ENCODE measurements around the gene CDIP1.
"Not testable (repeated sequence)": the region's sequence is repeated elsewhere in the genome, so short reads cannot be mapped to it uniquely, and the experiment has no call there.

Gene CDIP1

GRCh38 chr16:4576008-4576407 is 37.4 kb upstream of the CDIP1 start:
- Histone ChIP-seq H3K36me3 (replicated peaks) (no peaks in the 10 kb centered on the region), H3K27ac (no peak overlapping the region), H3K4me3 (ENCODE audit: low read depth, low read length) (no peak overlapping the region), H3K27me3 (replicated peaks) (no peaks in the 10 kb centered on the region)
- in situ Hi-C loops (cut with HindIII; ENCODE audit: low pct_ligation_motif_present, low sequenced_read_pairs), result no loop called here
- DNase-seq, result no peak
- TF ChIP-seq CTCF (IDR thresholded peaks at IDR 0.05; ENCODE audit: low read depth, low read length, missing control alignments), result no peak

- no peak overlapping the region for H3K4me3 ChIP-seq (ENCODE audit: low read depth, low read length)
- H3K36me3 ChIP-seq (replicated peaks), result no peaks in the 10 kb centered on the region
- no peak overlapping the region for H3K27ac ChIP-seq
- H3K27me3 ChIP-seq (replicated peaks), result no peaks in the 10 kb centered on the region
- TF ChIP-seq CTCF (IDR thresholded peaks at IDR 0.05; ENCODE audit: low read depth, low read length, missing control alignments), result no peak
- in situ Hi-C loops (cut with HindIII; ENCODE audit: low pct_ligation_motif_present, low sequenced_read_pairs), result no loop called here
- DNase-seq, result no peak
These were observed 36.5 kb upstream of the CDIP1 start for GRCh38 chr16:4574919-4575705.

GRCh38 chr16:4573926-4574325 is 35.4 kb upstream of the CDIP1 start:
- H3K36me3 ChIP-seq (replicated peaks); H3K4me3 ChIP-seq (ENCODE audit: low read depth, low read length); H3K27ac ChIP-seq; DNase-seq; in situ Hi-C loops (cut with HindIII; ENCODE audit: low pct_ligation_motif_present, low sequenced_read_pairs); H3K27me3 ChIP-seq (replicated peaks): not testable (repeated sequence)

- in situ Hi-C loops (cut with HindIII; ENCODE audit: low pct_ligation_motif_present, low sequenced_read_pairs), result no loop called here
- no peak for DNase-seq
- no peak for TF ChIP-seq CTCF (IDR thresholded peaks at IDR 0.05; ENCODE audit: low read depth, low read length, missing control alignments)
- no peak overlapping the region for H3K27ac ChIP-seq
- no peaks in the 10 kb centered on the region for H3K36me3 ChIP-seq (replicated peaks)
- H3K4me3 ChIP-seq (ENCODE audit: low read depth, low read length), result no peak overlapping the region
- H3K27me3 ChIP-seq (replicated peaks), result no peaks in the 10 kb centered on the region
These were observed 34.1 kb upstream of the CDIP1 start for GRCh38 chr16:4572715-4573114.

- H3K4me3 ChIP-seq (ENCODE audit: low read depth, low read length), result no peak overlapping the region
- no peak for DNase-seq
- H3K27me3 ChIP-seq (replicated peaks), result no peaks in the 10 kb centered on the region
- no peak for TF ChIP-seq CTCF (IDR thresholded peaks at IDR 0.05; ENCODE audit: low read depth, low read length, missing control alignments)
- H3K36me3 ChIP-seq (replicated peaks), result no peaks in the 10 kb centered on the region
- no peak overlapping the region for H3K27ac ChIP-seq
- in situ Hi-C loops (cut with HindIII; ENCODE audit: low pct_ligation_motif_present, low sequenced_read_pairs), result no loop called here
These were observed 32.2 kb upstream of the CDIP1 start for GRCh38 chr16:4570688-4571321.

- H3K4me3 ChIP-seq (ENCODE audit: low read depth, low read length), result no peak overlapping the region
- H3K36me3 ChIP-seq (replicated peaks), result no peaks in the 10 kb centered on the region
- in situ Hi-C loops (cut with HindIII; ENCODE audit: low pct_ligation_motif_present, low sequenced_read_pairs), result no loop called here
- H3K27me3 ChIP-seq (replicated peaks), result no peaks in the 10 kb centered on the region
- no peak for TF ChIP-seq CTCF (IDR thresholded peaks at IDR 0.05; ENCODE audit: low read depth, low read length, missing control alignments)
- no peak overlapping the region for H3K27ac ChIP-seq
- DNase-seq, result no peak
These were observed 31.5 kb upstream of the CDIP1 start for GRCh38 chr16:4570086-4570485.
